ENCODE measurements around the gene BABAM2. TPM values are rescaled to one million over a fixed set of nuclear protein-coding genes. Genes with fewer than 3 reads are reported as not detected.

BABAM2 gene
- total RNA-seq, 4 donors from 2014 or later: 33.2 to 70.3 (median 38.6) TPM

- TF ChIP-seq CTCF (IDR thresholded peaks at IDR 0.05): peak in 2 of 6 experiments; percentile 16 to 28
- no peak for TF ChIP-seq POLR2A (IDR thresholded peaks at IDR 0.05)
- Histone ChIP-seq H3K27ac (peak overlapping the region in 2 of 3 donors; percentile 10 to 41), H3K9me3 (no peaks in the 10 kb centered on the region), H3K27me3 (no peaks in the 10 kb centered on the region), H3K4me1 (peaks cover 25 to 38% of the 10 kb centered on the region in 2 donors), H3K4me3 (replicated peaks in 1 of 3) (no peak overlapping the region), H3K36me3 (no peaks in the 10 kb centered on the region)
- intact Hi-C loops (cut with DNase I): no loop called here
- DNase-seq: peak; percentile 18 to 31
- WGBS, 2 donors: 22 to 30% methylated on average over 2 of the region's 2 CpGs
Measured at GRCh38 chr2:27954771-27955383, 64.3 kb downstream of the BABAM2 start.

GRCh38 chr2:27955384-27956161 is 65.0 kb downstream of the BABAM2 start:
- Histone ChIP-seq H3K27ac (peak overlapping the region in 2 of 3 donors; percentile 10 to 41), H3K27me3 (no peaks in the 10 kb centered on the region), H3K4me3 (replicated peaks in 1 of 3) (no peak overlapping the region), H3K9me3 (no peaks in the 10 kb centered on the region), H3K36me3 (no peaks in the 10 kb centered on the region), H3K4me1 (peaks cover 25 to 45% of the 10 kb centered on the region in 2 donors)
- no peak for TF ChIP-seq POLR2A (IDR thresholded peaks at IDR 0.05)
- no peak for TF ChIP-seq CTCF (IDR thresholded peaks at IDR 0.05)
- 75 to 83% methylated on average over 5 of the region's 5 CpGs for WGBS, 2 donors
- no peak for DNase-seq
- intact Hi-C loops (cut with DNase I): no loop called here

GRCh38 chr2:27956888-27957287 is 66.4 kb downstream of the BABAM2 start:
- no peak overlapping the region for H3K27ac ChIP-seq
- H3K4me3 ChIP-seq (replicated peaks in 1 of 3): no peak overlapping the region
- TF ChIP-seq POLR2A (IDR thresholded peaks at IDR 0.05) (no peak), CTCF (IDR thresholded peaks at IDR 0.05) (no peak)
- 95 to 99% methylated on average over 2 of the region's 2 CpGs for WGBS, 2 donors
- DNase-seq: no peak
- no peaks in the 10 kb centered on the region for H3K9me3 ChIP-seq
- H3K4me1 ChIP-seq: peaks cover 25 to 47% of the 10 kb centered on the region in 2 donors
- H3K36me3 ChIP-seq: no peaks in the 10 kb centered on the region
- no peaks in the 10 kb centered on the region for H3K27me3 ChIP-seq
- intact Hi-C loops (cut with DNase I): no loop called here

DNA sequence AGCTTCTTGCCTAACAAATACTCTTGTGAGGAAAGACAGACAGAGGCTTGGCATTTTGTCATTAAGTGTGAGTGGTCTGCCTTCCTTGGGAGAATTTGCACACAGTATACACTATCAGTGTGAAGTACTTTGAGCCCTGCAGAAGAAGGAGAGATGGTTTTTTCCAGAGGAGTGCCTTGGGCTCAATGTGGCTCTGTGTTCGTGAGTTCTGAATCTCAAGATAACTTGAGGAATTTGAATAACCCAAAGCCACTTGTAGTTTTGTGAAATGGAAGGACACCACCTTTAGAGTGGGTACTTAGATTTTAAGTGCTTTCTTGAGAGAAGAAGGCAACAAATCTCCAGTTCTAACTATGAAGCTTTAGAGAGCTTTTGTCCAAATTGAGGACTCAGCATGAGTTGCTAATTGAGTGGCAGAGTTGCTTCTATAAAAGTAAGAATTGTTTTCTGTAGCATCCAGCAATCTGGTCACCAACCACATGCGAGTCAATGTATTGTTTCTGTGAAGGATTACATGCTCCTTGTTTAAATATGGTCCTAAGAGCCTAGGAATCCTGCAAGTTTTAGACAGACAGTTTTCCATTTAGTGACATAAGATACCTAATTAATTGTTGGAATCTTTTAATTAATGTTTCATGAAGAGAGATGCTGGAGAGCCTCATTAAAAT is 68.3 kb downstream of the BABAM2 start:
- TF ChIP-seq POLR2A (IDR thresholded peaks at IDR 0.05): no peak
- Histone ChIP-seq H3K27me3 (no peaks in the 10 kb centered on the region), H3K27ac (no peak overlapping the region), H3K9me3 (no peaks in the 10 kb centered on the region), H3K4me3 (replicated peaks in 1 of 3) (no peak overlapping the region), H3K4me1 (peaks cover 25 to 47% of the 10 kb centered on the region in 2 donors), H3K36me3 (no peaks in the 10 kb centered on the region)
- WGBS, 2 donors: 39 to 54% methylated on average over 2 of the region's 2 CpGs
- DNase-seq: no peak
- intact Hi-C loops (cut with DNase I): no loop called here

DNA sequence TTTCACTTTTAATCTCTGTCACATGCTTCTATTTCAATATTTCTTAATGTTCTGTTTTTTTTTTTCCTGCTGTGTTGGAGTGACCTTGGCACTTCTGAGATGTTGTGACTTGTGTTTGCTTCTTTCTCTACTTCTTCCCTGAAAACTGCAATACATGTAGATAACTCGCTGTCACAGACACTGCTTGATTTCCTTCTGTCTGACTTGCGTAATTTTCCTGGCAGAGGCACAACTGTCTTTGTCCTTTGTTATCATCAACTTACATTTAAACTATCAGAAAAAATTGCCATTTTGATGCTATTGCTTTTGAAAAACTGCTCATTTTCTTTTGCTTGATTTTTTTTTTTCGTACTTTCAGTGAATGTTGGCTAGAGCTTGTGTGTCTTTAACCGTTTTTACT is 69.0 kb downstream of the BABAM2 start:
- Histone ChIP-seq H3K36me3 (no peaks in the 10 kb centered on the region), H3K4me3 (replicated peaks in 1 of 3) (no peak overlapping the region), H3K9me3 (no peaks in the 10 kb centered on the region), H3K27me3 (no peaks in the 10 kb centered on the region), H3K27ac (no peak overlapping the region), H3K4me1 (peaks cover 25 to 42% of the 10 kb centered on the region in 2 donors)
- DNase-seq: peak in 1 of 2 donors; percentile 12
- TF ChIP-seq CTCF (IDR thresholded peaks at IDR 0.05) (no peak), POLR2A (IDR thresholded peaks at IDR 0.05) (no peak)
- intact Hi-C loops (cut with DNase I): no loop called here
- WGBS, 2 donors: 59 to 63% methylated on average over 4 of the region's 4 CpGs

Measured in thyroid gland (tissue), 4 donors.